K562 (cell line): Measurements from ENCODE around the gene ELMOD1. TPM values are rescaled to one million over a fixed set of nuclear protein-coding genes. Genes with fewer than 3 reads are reported as not detected.

Experiments used
- ATAC-seq: fragments of 200-7000 bp; cut with Tn5 transposase; 3 replicates; pipeline ENCODE4 v1.9.1; 2020; ENCODE audit warnings: moderate library complexity
- BruUV-seq: library from RNA; stranded (reverse); fragments of 400-500 nt; replicated peaks from 2 replicates; lab custom pipeline; 2021; lab: Mats Ljungman, UMichigan
- CTCF ChIA-PET: fragments of 300-600 bp; formaldehyde crosslinking; extraction: SDS; loops from one replicate; lab custom pipeline; 2021; ENCODE audit warnings: low intra/inter-chr PET ratio; lab: Yijun Ruan, JAX
- POLR2A ChIA-PET: fragments of 300-600, 350-650 bp; sonication (Branson Sonifier 250); formaldehyde crosslinking; extraction: SDS; loops from one replicate; lab custom pipeline; 2021; ENCODE audit warnings: antibody characterized with exemption, inconsistent platforms; lab: Yijun Ruan, JAX
- DNase-seq, 4 experiments: peaks; one replicate each; pipeline versions ENCODE4 v3.0.0 to v3.0.0-alpha.2; 2011 to 2018; ENCODE audit warnings: low spot score in 3 of 4, mixed read lengths in 3 of 4; ENCODE audit errors: extremely low read depth in 1 of 4
- FAIRE-seq: peaks from 2 replicates; lab custom pipeline; 2011; peaks lifted over from hg19 to GRCh38; lab: Jason Lieb, UNC
- H2AFZ ChIP-seq: 2 replicates; pipeline ENCODE4 v1.6.0; 2011; ENCODE audit warnings: low read depth, low read length, control low read depth, inconsistent platforms
- H3K27ac ChIP-seq: fragments of 200-600 bp; 3 replicates; pipeline ENCODE4 v1.8.0; 2011; ENCODE audit warnings: low read depth, mild to moderate bottlenecking, control low read depth, inconsistent platforms, low read length, moderate library complexity, mixed read lengths; ENCODE audit errors: extremely low read depth
- H3K27me3 ChIP-seq, 2 experiments: fragments of 300-600 bp in 1 of 2; 2 replicates in 1 of 2; 3 replicates in 1 of 2; pipeline versions ENCODE4 v1.6.0 to v1.8.0; 2011; ENCODE audit warnings: inconsistent platforms in 2 of 2, low read length in 2 of 2, mild to moderate bottlenecking in 1 of 2, mixed read lengths in 1 of 2, moderate library complexity in 1 of 2; ENCODE audit not compliant: control insufficient read depth in 2 of 2, insufficient read depth in 2 of 2
- H3K36me3 ChIP-seq: fragments of 300-600 bp; 3 replicates; pipeline ENCODE4 v1.8.0; 2011; ENCODE audit warnings: mild to moderate bottlenecking, low read length, inconsistent platforms; ENCODE audit not compliant: control insufficient read depth, insufficient read depth
- H3K4me1 ChIP-seq, 2 experiments: fragments of 200-600 bp in 1 of 2; replicated peaks in 1 of 2; 2 replicates in 1 of 2; 3 replicates in 1 of 2; pipeline versions ENCODE4 v1.5.1 to v1.8.0; 2011; ENCODE audit warnings: inconsistent platforms in 2 of 2, low read length in 2 of 2, mild to moderate bottlenecking in 1 of 2, mixed read lengths in 1 of 2, moderate library complexity in 1 of 2; ENCODE audit not compliant: control insufficient read depth in 2 of 2, insufficient read depth in 2 of 2
- H3K4me2 ChIP-seq: 2 replicates; pipeline ENCODE4 v1.6.1; 2011; ENCODE audit warnings: low read length, control low read depth, inconsistent platforms, mixed read lengths; ENCODE audit not compliant: insufficient read depth
- H3K4me3 ChIP-seq: fragments of 200-600 bp; sonication (generic), shearing (Covaris generic); 2 replicates; pipeline ENCODE4 v1.5.1; 2016; ENCODE audit warnings: control low read depth, inconsistent platforms
- H3K79me2 ChIP-seq: fragments of 200-600 bp; 3 replicates; pipeline ENCODE4 v1.8.0; 2011; ENCODE audit warnings: low read length, inconsistent platforms; ENCODE audit not compliant: control insufficient read depth, insufficient read depth
- H3K9ac ChIP-seq, 2 experiments: 2 replicates each; pipeline versions ENCODE4 v1.6.0 to v1.6.1; 2011; ENCODE audit warnings: low read depth in 2 of 2, low read length in 2 of 2, control low read depth in 1 of 2, inconsistent platforms in 1 of 2, mild to moderate bottlenecking in 1 of 2, mixed read lengths in 1 of 2; ENCODE audit not compliant: insufficient read depth in 1 of 2
- H3K9me1 ChIP-seq: one replicate; pipeline ENCODE4 v1.6.0; 2011; ENCODE audit warnings: inconsistent platforms, mild to moderate bottlenecking, low read length, moderate library complexity; ENCODE audit not compliant: control insufficient read depth, insufficient read depth
- H3K9me3 ChIP-seq: replicated peaks from 2 replicates; pipeline ENCODE4 v1.5.1; 2011; ENCODE audit warnings: low read depth, low read length, inconsistent platforms; ENCODE audit not compliant: control insufficient read depth, insufficient read depth
- H4K20me1 ChIP-seq: replicated peaks from 2 replicates; pipeline ENCODE4 v1.6.1; 2011; ENCODE audit warnings: low read length, inconsistent platforms, mixed read lengths; ENCODE audit not compliant: control insufficient read depth, insufficient read depth
- ARID2 ChIP-seq: fragments of 450-650 bp; IDR thresholded peaks from 2 replicates; pipeline ENCODE4 v1.6.1; 2017; ENCODE audit warnings: antibody characterized with exemption, mild to moderate bottlenecking
- DMBX1 ChIP-seq: fragments of 250-450 bp; sonication (Bioruptor Pico); IDR thresholded peaks from 2 replicates; pipeline ENCODE4 v1.8.0; 2022; ENCODE audit warnings: inconsistent platforms, mild to moderate bottlenecking, moderate library complexity, borderline replicate concordance
- FOSL1 ChIP-seq: fragments of 200-800 bp; sonication (Bioruptor generic); conservative IDR thresholded peaks from 2 replicates; pipeline ENCODE4 v1.6.1; 2016; ENCODE audit warnings: missing genetic modification characterization, missing compliant biosample characterization
- FOXM1 ChIP-seq, 2 experiments: fragments of 450-650 bp in 1 of 2; sonication (generic) in 1 of 2; formaldehyde crosslinking in 1 of 2; IDR thresholded peaks; 2 replicates each; pipeline versions ENCODE4 v1.6.1 to v1.9.0; 2017 to 2022; ENCODE audit warnings: low read depth in 2 of 2, mild to moderate bottlenecking in 2 of 2, missing genetic modification reagents in 1 of 2, moderate library complexity in 1 of 2
- NR1H2 ChIP-seq: sonication (generic); formaldehyde crosslinking; IDR thresholded peaks from 2 replicates; pipeline ENCODE4 v1.4.0; 2020; ENCODE audit warnings: mild to moderate bottlenecking, missing genetic modification reagents
- NR3C1 ChIP-seq: sonication (generic); formaldehyde crosslinking; IDR thresholded peaks from 2 replicates; pipeline ENCODE4 v1.8.1; 2022; ENCODE audit warnings: missing genetic modification reagents
- SLC30A9 ChIP-seq: fragments of 250-450 bp; sonication (Bioruptor Pico); IDR thresholded peaks from 2 replicates; pipeline ENCODE4 v1.8.0; 2022; ENCODE audit warnings: mild to moderate bottlenecking, moderate library complexity
- SMARCE1 ChIP-seq: fragments of 450-650 bp; IDR thresholded peaks from 2 replicates; pipeline ENCODE4 v1.7.1; 2016; ENCODE audit warnings: mild to moderate bottlenecking
- SP2 ChIP-seq: IDR thresholded peaks from 2 replicates; pipeline ENCODE4 v1.6.1; 2011; ENCODE audit warnings: mild to moderate bottlenecking, low read depth, low read length, moderate library complexity; ENCODE audit not compliant: poor library complexity, severe bottlenecking; ENCODE audit errors: extremely low read depth
- TGIF2 ChIP-seq: sonication (generic); formaldehyde crosslinking; IDR thresholded peaks from 2 replicates; pipeline ENCODE4 v1.8.1; 2022; ENCODE audit warnings: mild to moderate bottlenecking, missing genetic modification reagents, moderate library complexity
- ZNF140 ChIP-seq: fragments of 250-450 bp; sonication (Bioruptor Pico); IDR thresholded peaks from 2 replicates; pipeline ENCODE4 v1.8.0; 2021; ENCODE audit warnings: moderate library complexity, mild to moderate bottlenecking, inconsistent platforms
- ZNF76 ChIP-seq: fragments of 250-450 bp; sonication (Bioruptor Pico); IDR thresholded peaks from 2 replicates; pipeline ENCODE4 v1.4.0; 2020; ENCODE audit warnings: mild to moderate bottlenecking, moderate library complexity, borderline replicate concordance
- WGBS: fragments of 100-300 bp; shearing (Covaris generic); methylation state at CpG from one replicate; pipeline ENCODE4 v1.1.6; 2016; ENCODE audit warnings: low coverage, mixed read lengths; ENCODE audit not compliant: insufficient coverage; ENCODE audit errors: missing lambda C conversion rate; 5-methylcytosine and 5-hydroxymethylcytosine counted together
- in situ Hi-C: fragments of 300-500 bp; cut with MboI; formaldehyde crosslinking; loops from 4 replicates; pipeline ENCODE4 v1.15.0; 2018; ENCODE audit warnings: inconsistent platforms, mixed read lengths
- intact Hi-C: fragments of 100-400 bp; cut with micrococcal nuclease; formaldehyde crosslinking; loops from 2 replicates; pipeline ENCODE4 v1.14.2; 2022
- polyA plus RNA-seq, 8 experiments: library from polyadenylated mRNA; depleted of rRNA in 4 of 8; stranded (reverse) in 5 of 8; unstranded in 3 of 8; fragments of >200 nt; fragmentation: Nextera tagmentation in 2 of 8; fragmentation: Illumina TruSeq in 1 of 8; extraction: Ambion mirVana in 2 of 8; extraction: Trizol in 1 of 8; gene quantifications; 2 replicates each; pipeline versions ENCODE4 v1.2.1 to v1.2.3, GENCODE V29; 2011 to 2014; ENCODE audit warnings: inconsistent platforms in 1 of 8, missing spikeins in 1 of 8
- total RNA-seq, 7 experiments: library from RNA; depleted of rRNA in 6 of 7; stranded (reverse); fragments of >200 nt in 6 of 7; fragmentation: Illumina TruSeq in 2 of 7; extraction: Trizol in 2 of 7; gene quantifications; 2 replicates each; pipeline versions ENCODE4 v1.2.1 to v1.2.3, GENCODE V29; 2011 to 2021; ENCODE audit warnings: low replicate concordance in 1 of 7
- TF ChIP-seq, protein P1 (sequence below), 2 experiments: fragments of 450-650 bp in 1 of 2; sonication (generic) in 1 of 2; formaldehyde crosslinking in 1 of 2; IDR thresholded peaks in 1 of 2; conservative IDR thresholded peaks in 1 of 2; 2 replicates each; pipeline versions ENCODE4 v1.6.1 to v1.8.1; 2016 to 2023; ENCODE audit warnings: mild to moderate bottlenecking in 2 of 2, moderate library complexity in 2 of 2, inconsistent platforms in 1 of 2, missing genetic modification reagents in 1 of 2
- TF ChIP-seq, protein P2 (sequence below): sonication (generic); IDR thresholded peaks from 2 replicates; pipeline ENCODE4 v1.6.1; 2016
- TF ChIP-seq, protein P3 (sequence below): fragments of 250-450 bp; sonication (Bioruptor Pico); IDR thresholded peaks from 2 replicates; pipeline ENCODE4 v1.8.0; 2022; ENCODE audit warnings: inconsistent platforms
- TF ChIP-seq, protein P4 (sequence below): fragments of 450-650 bp; formaldehyde crosslinking; IDR thresholded peaks from 2 replicates; pipeline ENCODE4 v1.4.0; 2020; ENCODE audit warnings: mild to moderate bottlenecking, moderate library complexity

The ELMOD1 gene
- total and polyA plus RNA-seq, 9 of the 15 experiments (the other 6 are each of a cell fraction or from before 2014, with no cell fraction given), result not detected

DNA sequence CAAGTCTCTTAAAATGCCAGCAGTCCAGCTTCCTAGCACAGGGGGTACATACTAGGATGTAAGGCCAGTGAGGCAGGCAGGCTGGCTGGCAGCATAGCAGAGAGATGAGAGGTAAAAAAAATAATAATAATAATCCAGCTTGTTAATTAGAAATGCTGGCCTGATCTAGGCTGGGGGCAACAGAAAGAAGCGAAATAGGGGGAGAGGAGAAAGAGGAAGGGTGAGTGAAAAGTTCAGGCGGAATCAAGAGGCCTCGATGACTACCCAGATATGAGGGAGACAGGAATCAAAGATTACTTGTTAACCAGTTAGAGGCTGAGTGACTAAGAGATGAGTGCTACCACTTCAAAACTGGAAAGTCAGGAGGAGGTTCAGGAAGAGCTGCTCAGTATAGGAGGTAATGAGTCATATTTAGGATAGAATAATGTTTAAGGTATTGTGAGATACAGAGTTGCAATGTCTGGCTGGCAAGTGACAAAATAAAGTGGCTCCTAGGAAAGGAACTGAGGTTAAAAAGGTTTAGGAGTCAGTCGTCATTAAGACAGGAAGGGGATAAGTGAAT lies 28.2 kb upstream of the ELMOD1 start:
- peaks cover 33% of the 10 kb centered on the region for H3K79me2 ChIP-seq
- no peaks in the 10 kb centered on the region for H3K27me3 ChIP-seq
- POLR2A ChIA-PET, result interaction anchor here (0.5 to 0.8 kb wide), 2 partner anchors 126 to 260 kb away, joined by 3 read pairs; no protein-coding TSS in a partner anchor
- intact Hi-C loops (loop anchor here (1.0 to 5.0 kb wide), 3 partner anchors 127 to 1485 kb away; partner anchors contain the start of genes AASDHPPT and KBTBD3), in situ Hi-C loops (no loop called here)
- H3K9ac ChIP-seq, result 0 out of 4 replicates have a peak overlapping the region, but pooled peaks of 1 of the 2 experiments have one; percentile 1
- no peaks in the 10 kb centered on the region for H3K9me1 ChIP-seq
- no peaks in the 10 kb centered on the region for H4K20me1 ChIP-seq
- peaks cover 13% of the 10 kb centered on the region; the same call in 2 of the 3 replicates for H3K36me3 ChIP-seq
- BruUV-seq, result no TSS peak
- ATAC-seq (no peak), DNase-seq (peak in 1 of 4 experiments; percentile 37), FAIRE-seq (no peak)
- H3K27ac ChIP-seq, result peak overlapping the region; percentile 1; the same call in 1 of the 3 replicates
- no peak overlapping the region; the same call in 1 of the 2 replicates for H2AFZ ChIP-seq
- H3K9me3 ChIP-seq, result no peaks in the 10 kb centered on the region
- H3K4me3 ChIP-seq, result no peak overlapping the region
- CTCF ChIA-PET, result interaction anchor here (1.2 to 3.2 kb wide), 2 partner anchors 126 to 336 kb away, joined by 3 to 26 read pairs; no protein-coding TSS in a partner anchor
- H3K4me2 ChIP-seq, result no peak overlapping the region
- 15% methylated on average over 4 of the region's 4 CpGs for WGBS
- peaks cover 5 to 25% of the 10 kb centered on the region in 2 experiments for H3K4me1 ChIP-seq
- TF ChIP-seq ZNF140 (CRISPR knock-in tag) (no peak), SLC30A9 (no peak), SMARCE1 (peak; percentile 61), SP2 (no peak), DMBX1 (CRISPR knock-in tag) (no peak), ARID2 (no peak), NR1H2 (CRISPR knock-in tag) (no peak), ZNF76 (no peak), TGIF2 (no peak), NR3C1 (CRISPR knock-in tag) (no peak), FOXM1 (IDR thresholded peaks at IDR 0.05; ENCODE audit: low read depth) (no peak), FOXM1 (CRISPR knock-in tag; IDR thresholded peaks at IDR 0.05; ENCODE audit: low read depth) (no peak), FOSL1 (tag) (peak; percentile 68)
- TF ChIP-seq, protein P1, sequence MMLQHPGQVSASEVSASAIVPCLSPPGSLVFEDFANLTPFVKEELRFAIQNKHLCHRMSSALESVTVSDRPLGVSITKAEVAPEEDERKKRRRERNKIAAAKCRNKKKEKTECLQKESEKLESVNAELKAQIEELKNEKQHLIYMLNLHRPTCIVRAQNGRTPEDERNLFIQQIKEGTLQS (IDR thresholded peaks at IDR 0.05), result peak; percentile 46
- TF ChIP-seq, protein P1 (CRISPR knock-in tag; conservative IDR thresholded peaks at IDR 0.05), result no peak
- TF ChIP-seq, protein P2, sequence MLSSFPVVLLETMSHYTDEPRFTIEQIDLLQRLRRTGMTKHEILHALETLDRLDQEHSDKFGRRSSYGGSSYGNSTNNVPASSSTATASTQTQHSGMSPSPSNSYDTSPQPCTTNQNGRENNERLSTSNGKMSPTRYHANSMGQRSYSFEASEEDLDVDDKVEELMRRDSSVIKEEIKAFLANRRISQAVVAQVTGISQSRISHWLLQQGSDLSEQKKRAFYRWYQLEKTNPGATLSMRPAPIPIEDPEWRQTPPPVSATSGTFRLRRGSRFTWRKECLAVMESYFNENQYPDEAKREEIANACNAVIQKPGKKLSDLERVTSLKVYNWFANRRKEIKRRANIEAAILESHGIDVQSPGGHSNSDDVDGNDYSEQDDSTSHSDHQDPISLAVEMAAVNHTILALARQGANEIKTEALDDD, result peak; percentile 95
- TF ChIP-seq, protein P3, sequence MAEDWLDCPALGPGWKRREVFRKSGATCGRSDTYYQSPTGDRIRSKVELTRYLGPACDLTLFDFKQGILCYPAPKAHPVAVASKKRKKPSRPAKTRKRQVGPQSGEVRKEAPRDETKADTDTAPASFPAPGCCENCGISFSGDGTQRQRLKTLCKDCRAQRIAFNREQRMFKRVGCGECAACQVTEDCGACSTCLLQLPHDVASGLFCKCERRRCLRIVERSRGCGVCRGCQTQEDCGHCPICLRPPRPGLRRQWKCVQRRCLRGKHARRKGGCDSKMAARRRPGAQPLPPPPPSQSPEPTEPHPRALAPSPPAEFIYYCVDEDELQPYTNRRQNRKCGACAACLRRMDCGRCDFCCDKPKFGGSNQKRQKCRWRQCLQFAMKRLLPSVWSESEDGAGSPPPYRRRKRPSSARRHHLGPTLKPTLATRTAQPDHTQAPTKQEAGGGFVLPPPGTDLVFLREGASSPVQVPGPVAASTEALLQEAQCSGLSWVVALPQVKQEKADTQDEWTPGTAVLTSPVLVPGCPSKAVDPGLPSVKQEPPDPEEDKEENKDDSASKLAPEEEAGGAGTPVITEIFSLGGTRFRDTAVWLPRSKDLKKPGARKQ (CRISPR knock-in tag), result no peak
- TF ChIP-seq, protein P4, sequence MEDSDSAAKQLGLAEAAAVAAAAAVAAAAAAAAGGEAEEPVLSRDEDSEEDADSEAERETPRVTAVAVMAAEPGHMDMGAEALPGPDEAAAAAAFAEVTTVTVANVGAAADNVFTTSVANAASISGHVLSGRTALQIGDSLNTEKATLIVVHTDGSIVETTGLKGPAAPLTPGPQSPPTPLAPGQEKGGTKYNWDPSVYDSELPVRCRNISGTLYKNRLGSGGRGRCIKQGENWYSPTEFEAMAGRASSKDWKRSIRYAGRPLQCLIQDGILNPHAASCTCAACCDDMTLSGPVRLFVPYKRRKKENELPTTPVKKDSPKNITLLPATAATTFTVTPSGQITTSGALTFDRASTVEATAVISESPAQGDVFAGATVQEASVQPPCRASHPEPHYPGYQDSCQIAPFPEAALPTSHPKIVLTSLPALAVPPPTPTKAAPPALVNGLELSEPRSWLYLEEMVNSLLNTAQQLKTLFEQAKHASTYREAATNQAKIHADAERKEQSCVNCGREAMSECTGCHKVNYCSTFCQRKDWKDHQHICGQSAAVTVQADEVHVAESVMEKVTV, result no peak
